ENCODE results near the gene TNK1. TPM values are rescaled to one million over a fixed set of nuclear protein-coding genes. Genes with fewer than 3 reads are reported as not detected.
"Not testable (repeated sequence)": the region's sequence is repeated elsewhere in the genome, so short reads cannot be mapped to it uniquely, and the experiment has no call there.

The TNK1 gene
- 1 to 10 TPM; 1.3 to 8.6 (median 2.4) TPM for total RNA-seq

GRCh38 chr17:7380855-7381683 is at the start of gene TNK1:
Gene TNK1, plus strand, starts transcription at chr17:7381089. Its CDS starts 1,838 bp downstream, at chr17:7382927.
- in situ Hi-C loops (cut with MboI; ENCODE audit: low pct_unique_long_range_greater_than_20kb in 2 of 9, low sequenced_read_pairs in 9 of 9, unreplicated experiment in 9 of 9) = no loop called here
- Histone ChIP-seq H3K4me1 (replicated peaks in 1 of 2) (peaks cover 10 to 15% of the 10 kb centered on the region in 2 donors), H3K27ac (no peak within 1 kb of the TSS), H3K4me3 (peak within 1 kb of the TSS in 2 of 5 donors; percentile 7 to 8)
- ATAC-seq (replicated peaks in 6 of 8) = peak in 4 of 8 experiments; percentile 2 to 70 (median 47)
- WGBS, 10 experiments = 0 to 60% (median 6%) methylated on average over 1 to 17 of the region's 52 CpGs; no CpG with 5 or more reads in 6 of the 10 experiments

DNA sequence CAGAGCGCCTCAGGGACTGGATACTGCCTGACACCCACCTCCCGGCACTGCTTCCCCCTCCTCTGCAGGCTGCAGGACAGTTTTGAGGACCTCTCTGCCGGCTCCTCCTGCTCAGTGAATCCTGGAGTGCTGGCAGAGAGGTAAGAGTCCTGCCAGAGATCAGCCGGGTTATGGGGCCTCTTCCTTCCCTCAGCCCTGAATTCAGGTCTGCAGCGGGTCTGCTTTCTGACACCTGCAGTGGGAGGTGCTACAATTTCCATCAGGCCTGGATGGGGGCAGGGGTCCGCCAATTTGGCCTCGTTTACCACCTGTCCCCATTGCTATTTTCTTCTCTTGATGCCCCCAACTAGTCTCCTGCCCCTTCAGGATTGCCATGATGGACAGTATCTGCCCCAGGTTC is 48.8 kb upstream of the TNK1 start:
- ATAC-seq (replicated peaks in 6 of 8) = no peak
- Histone ChIP-seq H3K4me1 (replicated peaks in 1 of 2) (peaks cover 13% of the 10 kb centered on the region in 2 donors), H3K4me3 (no peak overlapping the region), H3K27ac (no peak overlapping the region)
- 17 to 100% (median 64%) methylated on average over 1 to 4 of the region's 7 CpGs; no CpG with 5 or more reads in 2 of the 10 experiments for WGBS, 10 experiments
- in situ Hi-C loops (cut with MboI; ENCODE audit: low pct_unique_long_range_greater_than_20kb in 2 of 9, low sequenced_read_pairs in 9 of 9, unreplicated experiment in 9 of 9) = no loop called here

DNA sequence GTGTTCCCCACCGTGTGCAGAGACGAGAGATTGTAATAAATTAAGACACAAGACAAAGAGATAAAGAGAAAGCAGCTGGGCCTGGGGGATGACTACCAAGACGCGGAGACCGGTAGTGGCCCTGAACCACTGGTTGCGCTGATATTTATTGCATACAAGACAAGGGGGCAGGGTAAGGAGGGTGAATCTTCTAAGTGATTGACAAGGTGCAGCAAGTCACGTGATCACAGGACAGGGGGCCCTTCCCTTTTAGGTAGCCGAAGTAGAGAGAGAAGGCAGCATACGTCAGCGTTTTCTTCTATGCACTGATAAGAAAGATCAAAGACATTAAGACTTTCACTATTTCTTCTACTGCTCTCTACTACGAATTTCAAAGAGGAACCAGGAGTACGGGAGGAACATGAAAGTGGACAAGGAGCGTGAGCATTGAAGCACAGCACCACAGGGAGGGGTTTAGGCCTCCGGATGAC is 48.3 kb upstream of the TNK1 start:
- H3K4me3 ChIP-seq; H3K27ac ChIP-seq; in situ Hi-C loops (cut with MboI; ENCODE audit: low pct_unique_long_range_greater_than_20kb in 2 of 9, low sequenced_read_pairs in 9 of 9, unreplicated experiment in 9 of 9); ATAC-seq (replicated peaks in 6 of 8): not testable (repeated sequence)
- H3K4me1 ChIP-seq (replicated peaks in 1 of 2) = peaks cover 13% of the 10 kb centered on the region in 2 donors
- WGBS, 10 experiments = 20 to 100% (median 49%) methylated on average over 1 to 9 of the region's 14 CpGs; no CpG with 5 or more reads in 2 of the 10 experiments

DNA sequence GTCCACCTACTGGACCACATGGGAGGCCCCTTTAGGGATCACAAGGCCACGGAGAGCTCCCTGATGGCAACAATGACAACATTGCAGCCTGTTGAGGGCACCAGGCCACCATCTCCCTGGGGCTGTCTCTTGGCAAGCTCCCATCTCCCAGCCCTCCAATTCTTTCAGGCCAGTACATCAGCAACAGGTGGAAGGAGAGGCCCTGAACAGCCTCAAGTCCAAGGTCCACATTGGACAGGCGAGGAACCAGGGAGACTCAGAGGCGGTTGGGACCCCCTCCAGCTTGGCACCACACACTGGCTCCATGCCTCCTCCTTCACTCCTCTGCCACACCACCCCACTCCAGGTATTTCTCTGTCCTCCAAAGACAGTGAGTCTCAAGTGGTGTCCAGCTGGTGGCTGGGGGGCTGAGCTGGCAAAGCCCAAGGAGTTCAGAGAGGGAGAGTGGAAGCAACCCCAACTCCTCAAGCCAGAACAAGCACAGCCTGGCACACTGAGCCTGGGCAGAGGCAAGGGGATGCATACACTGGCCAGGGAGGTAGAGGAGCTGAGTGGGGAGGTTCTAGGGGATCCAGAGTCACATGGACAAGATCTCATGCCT is 45.9 kb upstream of the TNK1 start:
- in situ Hi-C loops (cut with MboI; ENCODE audit: low pct_unique_long_range_greater_than_20kb in 2 of 9, low sequenced_read_pairs in 9 of 9, unreplicated experiment in 9 of 9) = no loop called here
- Histone ChIP-seq H3K27ac (no peak overlapping the region), H3K4me3 (no peak overlapping the region), H3K4me1 (replicated peaks in 1 of 2) (peaks cover 6 to 7% of the 10 kb centered on the region in 2 donors)
- WGBS, 10 experiments = 40 to 79% methylated on average over 1 to 2 of the region's 3 CpGs; no CpG with 5 or more reads in 8 of the 10 experiments
- ATAC-seq (replicated peaks in 6 of 8) = no peak

- H3K4me1 ChIP-seq (replicated peaks in 1 of 2); in situ Hi-C loops (cut with MboI; ENCODE audit: low pct_unique_long_range_greater_than_20kb in 2 of 9, low sequenced_read_pairs in 9 of 9, unreplicated experiment in 9 of 9); ATAC-seq (replicated peaks in 6 of 8); H3K4me3 ChIP-seq; H3K27ac ChIP-seq: not testable (repeated sequence)
- 67 to 97% (median 87%) methylated on average over 1 to 12 of the region's 13 CpGs; no CpG with 5 or more reads in 5 of the 10 experiments for WGBS, 10 experiments
Measured at GRCh38 chr17:7335765-7336164, 45.1 kb upstream of the TNK1 start.

DNA sequence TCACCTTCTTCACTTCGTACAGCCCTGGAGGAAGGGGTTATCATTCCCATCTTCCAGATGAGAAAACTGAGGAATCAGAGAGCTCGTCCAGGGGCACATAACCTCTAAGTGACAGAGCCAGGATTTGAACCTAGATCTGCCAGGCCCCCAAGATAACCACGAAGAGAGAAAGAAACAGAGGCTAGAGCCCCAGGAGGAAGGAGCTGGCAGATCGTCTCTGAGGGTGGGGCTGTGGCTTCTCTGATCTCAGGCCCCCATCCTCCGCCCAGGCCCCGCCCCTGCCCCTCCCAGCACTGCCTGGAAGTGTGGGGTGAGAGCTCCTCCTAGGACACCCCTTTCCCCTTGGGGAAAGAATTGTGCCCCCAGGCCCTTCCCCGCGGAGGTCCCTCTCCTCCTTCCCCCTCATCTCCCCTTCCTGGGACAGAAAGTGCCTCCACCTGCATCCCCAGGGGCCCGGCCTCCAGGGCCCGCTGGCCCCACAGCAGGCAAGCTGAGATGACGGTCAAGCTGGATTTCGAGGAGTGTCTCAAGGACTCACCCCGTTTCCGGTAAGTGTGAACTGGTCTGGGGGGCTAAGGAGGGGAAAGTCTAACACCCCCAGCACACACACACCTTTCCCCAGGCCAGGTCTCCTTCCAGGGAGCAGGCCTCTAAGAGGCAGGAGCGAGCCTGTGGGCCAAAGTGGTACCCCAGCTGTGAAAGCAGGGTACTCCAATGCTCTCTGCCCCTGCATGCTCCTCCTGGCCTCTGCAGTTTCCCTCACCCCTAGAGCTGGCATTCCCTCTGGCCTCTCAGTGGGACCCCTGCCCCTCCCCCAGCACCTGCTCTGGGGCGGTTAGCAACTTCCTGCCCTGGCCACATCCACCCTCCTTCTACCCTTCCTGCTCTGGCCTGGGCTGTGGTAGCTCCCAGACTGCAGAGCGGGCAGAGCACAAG is 44.4 kb upstream of the TNK1 start, which contains the start of gene ACAP1:
Gene ACAP1 (plus strand): TSS at position 290 of the 936 bp plus-strand sequence. CDS start 206 bp downstream, at position 496.
- ATAC-seq (replicated peaks in 6 of 8) = peak in 7 of 8 experiments; percentile 8 to 61 (median 28)
- in situ Hi-C loops (cut with MboI; ENCODE audit: low pct_unique_long_range_greater_than_20kb in 2 of 9, low sequenced_read_pairs in 9 of 9, unreplicated experiment in 9 of 9) = no loop called here
- H3K4me3 ChIP-seq = no peak within 1 kb of the TSS
- no peak within 1 kb of the TSS for H3K27ac ChIP-seq
- WGBS, 10 experiments = 0 to 100% (median 60%) methylated on average over 1 to 4 of the region's 17 CpGs; no CpG with 5 or more reads in 5 of the 10 experiments
- no peaks in the 10 kb centered on the region for H3K4me1 ChIP-seq (replicated peaks in 1 of 2)

GRCh38 chr17:7337600-7337999 is 43.3 kb upstream of the TNK1 start:
- H3K4me1 ChIP-seq (replicated peaks in 1 of 2); H3K4me3 ChIP-seq; in situ Hi-C loops (cut with MboI; ENCODE audit: low pct_unique_long_range_greater_than_20kb in 2 of 9, low sequenced_read_pairs in 9 of 9, unreplicated experiment in 9 of 9); ATAC-seq (replicated peaks in 6 of 8); H3K27ac ChIP-seq: not testable (repeated sequence)
- 18 to 100% (median 54%) methylated on average over 1 to 5 of the region's 7 CpGs; no CpG with 5 or more reads in 4 of the 10 experiments for WGBS, 10 experiments

GRCh38 chr17:7340179-7340578 is 40.7 kb upstream of the TNK1 start:
- Histone ChIP-seq H3K4me3 (no peak overlapping the region), H3K27ac (no peak overlapping the region), H3K4me1 (replicated peaks in 1 of 2) (no peaks in the 10 kb centered on the region)
- no peak for ATAC-seq (replicated peaks in 6 of 8)
- in situ Hi-C loops (cut with MboI; ENCODE audit: low pct_unique_long_range_greater_than_20kb in 2 of 9, low sequenced_read_pairs in 9 of 9, unreplicated experiment in 9 of 9) = no loop called here
- 6 to 100% (median 53%) methylated on average over 1 to 2 of the region's 2 CpGs; no CpG with 5 or more reads in 2 of the 10 experiments for WGBS, 10 experiments

DNA sequence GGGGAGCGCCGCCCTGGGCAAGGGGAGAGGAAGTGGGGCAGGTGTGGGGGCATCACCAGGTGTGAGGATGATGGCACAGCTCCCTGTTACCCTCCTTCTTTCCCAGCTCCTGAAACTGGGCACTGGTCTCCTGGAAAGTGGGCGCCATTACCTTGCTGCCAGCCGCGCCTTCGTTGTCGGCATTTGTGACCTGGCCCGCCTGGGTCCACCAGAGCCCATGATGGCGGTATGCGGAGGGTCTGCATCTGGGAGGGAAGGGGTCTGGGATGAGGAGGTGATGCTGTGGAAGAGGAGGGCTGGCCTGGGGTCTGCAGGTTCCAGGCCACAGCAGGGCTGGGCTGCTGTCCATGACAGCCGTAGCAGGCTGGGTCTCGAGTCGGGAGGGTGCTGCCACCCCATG is 39.0 kb upstream of the TNK1 start:
- Histone ChIP-seq H3K4me3 (no peak overlapping the region), H3K4me1 (replicated peaks in 1 of 2) (peaks cover 3% of the 10 kb centered on the region in 2 donors), H3K27ac (no peak overlapping the region)
- no peak for ATAC-seq (replicated peaks in 6 of 8)
- in situ Hi-C loops (cut with MboI; ENCODE audit: low pct_unique_long_range_greater_than_20kb in 2 of 9, low sequenced_read_pairs in 9 of 9, unreplicated experiment in 9 of 9) = no loop called here
- 97 to 100% methylated on average over 1 to 7 of the region's 13 CpGs; no CpG with 5 or more reads in 8 of the 10 experiments for WGBS, 10 experiments

DNA sequence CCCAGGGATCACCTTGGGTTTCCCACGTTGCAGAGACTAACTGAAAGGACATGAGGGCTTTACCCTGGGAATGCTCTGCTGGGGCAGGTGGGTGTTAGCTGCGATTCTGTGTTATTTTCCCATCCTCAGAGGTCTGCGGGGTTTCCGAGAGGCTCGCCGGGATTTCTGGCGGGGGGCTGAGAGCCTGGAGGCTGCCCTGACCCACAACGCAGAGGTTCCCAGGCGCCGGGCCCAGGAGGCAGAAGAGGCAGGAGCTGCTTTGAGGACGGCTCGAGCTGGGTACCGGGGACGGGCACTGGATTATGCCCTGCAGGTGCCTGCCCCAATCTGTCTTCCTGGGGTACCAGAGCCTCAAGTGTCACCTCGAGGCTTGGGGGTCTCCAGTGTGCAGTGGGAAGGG is 37.6 kb upstream of the TNK1 start:
- in situ Hi-C loops (cut with MboI; ENCODE audit: low pct_unique_long_range_greater_than_20kb in 2 of 9, low sequenced_read_pairs in 9 of 9, unreplicated experiment in 9 of 9) = no loop called here
- no peak overlapping the region for H3K4me3 ChIP-seq
- no peak for ATAC-seq (replicated peaks in 6 of 8)
- H3K27ac ChIP-seq = no peak overlapping the region
- 50 to 78% (median 55%) methylated on average over 1 to 12 of the region's 15 CpGs; no CpG with 5 or more reads in 7 of the 10 experiments for WGBS, 10 experiments
- H3K4me1 ChIP-seq (replicated peaks in 1 of 2) = peaks cover 3% of the 10 kb centered on the region in 2 donors

GRCh38 chr17:7346761-7347614 is 33.9 kb upstream of the TNK1 start:
- ATAC-seq (replicated peaks in 6 of 8) = no peak
- Histone ChIP-seq H3K27ac (no peak overlapping the region), H3K4me3 (no peak overlapping the region), H3K4me1 (replicated peaks in 1 of 2) (peaks cover 14% of the 10 kb centered on the region in 2 donors)
- in situ Hi-C loops (cut with MboI; ENCODE audit: low pct_unique_long_range_greater_than_20kb in 2 of 9, low sequenced_read_pairs in 9 of 9, unreplicated experiment in 9 of 9) = no loop called here
- WGBS, 10 experiments = 88 to 92% methylated on average over 3 to 6 of the region's 18 CpGs; no CpG with 5 or more reads in 8 of the 10 experiments
